ENCODE measurements around the gene KCNQ1. TPM values are rescaled to one million over a fixed set of nuclear protein-coding genes. Genes with fewer than 3 reads are reported as not detected.

The KCNQ1 gene
- polyA plus RNA-seq, 2 donors, result 0.31 to 0.52 TPM

- no peaks in the 10 kb centered on the region for H3K9me3 ChIP-seq (ENCODE audit: control insufficient read depth in 2 of 2, insufficient read depth in 1 of 2, low read depth in 1 of 2, low read length in 1 of 2)
- no peaks in the 10 kb centered on the region for H3K36me3 ChIP-seq (ENCODE audit: control insufficient read depth in 2 of 2, insufficient read depth in 2 of 2, low read length in 1 of 2)
- no peaks in the 10 kb centered on the region for H3K27me3 ChIP-seq (ENCODE audit: control insufficient read depth in 1 of 2, insufficient read depth in 2 of 2, low read length in 2 of 2)
- peak overlapping the region; percentile 57 to 79 for H3K27ac ChIP-seq (ENCODE audit: low read depth in 2 of 2, low read length in 1 of 2)
- 20 to 23% methylated on average over 36 to 49 of the region's 49 CpGs for WGBS, 2 donors
- peaks cover 0 to 15% of the 10 kb centered on the region in 2 donors for H3K4me1 ChIP-seq (ENCODE audit: control insufficient read depth in 2 of 2, insufficient read depth in 2 of 2, low read length in 1 of 2)
- H3K4me3 ChIP-seq (ENCODE audit: low read depth in 1 of 2, low read length in 2 of 2), result peak overlapping the region; percentile 34 to 69
These were observed 441.5 kb downstream of the KCNQ1 start for GRCh38 chr11:2886191-2886894.

- Histone ChIP-seq H3K36me3 (ENCODE audit: control insufficient read depth in 2 of 2, insufficient read depth in 2 of 2, low read length in 1 of 2) (no peaks in the 10 kb centered on the region), H3K9me3 (ENCODE audit: control insufficient read depth in 2 of 2, insufficient read depth in 1 of 2, low read depth in 1 of 2, low read length in 1 of 2) (no peaks in the 10 kb centered on the region), H3K4me3 (ENCODE audit: low read depth in 1 of 2, low read length in 2 of 2) (no peak overlapping the region), H3K27ac (ENCODE audit: low read depth in 2 of 2, low read length in 1 of 2) (peak overlapping the region in 1 of 2 donors; percentile 79), H3K4me1 (ENCODE audit: control insufficient read depth in 2 of 2, insufficient read depth in 2 of 2, low read length in 1 of 2) (peaks cover 0 to 18% of the 10 kb centered on the region in 2 donors), H3K27me3 (ENCODE audit: control insufficient read depth in 1 of 2, insufficient read depth in 2 of 2, low read length in 2 of 2) (no peaks in the 10 kb centered on the region)
- WGBS, 2 donors, result 83 to 86% methylated on average over 5 of the region's 5 CpGs
These were observed 442.1 kb downstream of the KCNQ1 start for GRCh38 chr11:2886936-2887335.

GRCh38 chr11:2887515-2888195 is 442.8 kb downstream of the KCNQ1 start:
- Histone ChIP-seq H3K9me3 (ENCODE audit: control insufficient read depth in 2 of 2, insufficient read depth in 1 of 2, low read depth in 1 of 2, low read length in 1 of 2) (no peaks in the 10 kb centered on the region), H3K27me3 (ENCODE audit: control insufficient read depth in 1 of 2, insufficient read depth in 2 of 2, low read length in 2 of 2) (no peaks in the 10 kb centered on the region), H3K4me3 (ENCODE audit: low read depth in 1 of 2, low read length in 2 of 2) (no peak overlapping the region), H3K36me3 (ENCODE audit: control insufficient read depth in 2 of 2, insufficient read depth in 2 of 2, low read length in 1 of 2) (no peaks in the 10 kb centered on the region), H3K27ac (ENCODE audit: low read depth in 2 of 2, low read length in 1 of 2) (peak overlapping the region in 1 of 2 donors; percentile 14), H3K4me1 (ENCODE audit: control insufficient read depth in 2 of 2, insufficient read depth in 2 of 2, low read length in 1 of 2) (peaks cover 0 to 22% of the 10 kb centered on the region in 2 donors)
- WGBS, 2 donors, result 68 to 70% methylated on average over 11 of the region's 11 CpGs

GRCh38 chr11:2888266-2888968 is 443.6 kb downstream of the KCNQ1 start:
- no peaks in the 10 kb centered on the region for H3K27me3 ChIP-seq (ENCODE audit: control insufficient read depth in 1 of 2, insufficient read depth in 2 of 2, low read length in 2 of 2)
- H3K9me3 ChIP-seq (ENCODE audit: control insufficient read depth in 2 of 2, insufficient read depth in 1 of 2, low read depth in 1 of 2, low read length in 1 of 2), result no peaks in the 10 kb centered on the region
- no peaks in the 10 kb centered on the region for H3K36me3 ChIP-seq (ENCODE audit: control insufficient read depth in 2 of 2, insufficient read depth in 2 of 2, low read length in 1 of 2)
- no peak overlapping the region for H3K4me3 ChIP-seq (ENCODE audit: low read depth in 1 of 2, low read length in 2 of 2)
- H3K4me1 ChIP-seq (ENCODE audit: control insufficient read depth in 2 of 2, insufficient read depth in 2 of 2, low read length in 1 of 2), result peaks cover 0 to 18% of the 10 kb centered on the region in 2 donors
- WGBS, 2 donors, result 26% methylated on average over 25 of the region's 25 CpGs
- no peak overlapping the region for H3K27ac ChIP-seq (ENCODE audit: low read depth in 2 of 2, low read length in 1 of 2)

- H3K27ac ChIP-seq (ENCODE audit: low read depth in 2 of 2, low read length in 1 of 2), result no peak overlapping the region
- no peaks in the 10 kb centered on the region for H3K27me3 ChIP-seq (ENCODE audit: control insufficient read depth in 1 of 2, insufficient read depth in 2 of 2, low read length in 2 of 2)
- WGBS, 2 donors, result 80 to 84% methylated on average over 16 of the region's 16 CpGs
- peaks cover 0 to 18% of the 10 kb centered on the region in 2 donors for H3K4me1 ChIP-seq (ENCODE audit: control insufficient read depth in 2 of 2, insufficient read depth in 2 of 2, low read length in 1 of 2)
- no peak overlapping the region for H3K4me3 ChIP-seq (ENCODE audit: low read depth in 1 of 2, low read length in 2 of 2)
- no peaks in the 10 kb centered on the region for H3K9me3 ChIP-seq (ENCODE audit: control insufficient read depth in 2 of 2, insufficient read depth in 1 of 2, low read depth in 1 of 2, low read length in 1 of 2)
- no peaks in the 10 kb centered on the region for H3K36me3 ChIP-seq (ENCODE audit: control insufficient read depth in 2 of 2, insufficient read depth in 2 of 2, low read length in 1 of 2)
These were observed 444.8 kb downstream of the KCNQ1 start for GRCh38 chr11:2889362-2890273.

- 45 to 55% methylated on average over 27 to 28 of the region's 28 CpGs for WGBS, 2 donors
- peaks cover 0 to 14% of the 10 kb centered on the region in 2 donors for H3K4me1 ChIP-seq (ENCODE audit: control insufficient read depth in 2 of 2, insufficient read depth in 2 of 2, low read length in 1 of 2)
These were observed 445.9 kb downstream of the KCNQ1 start for GRCh38 chr11:2890466-2891294.

GRCh38 chr11:2891326-2892214 is 446.8 kb downstream of the KCNQ1 start:
- Histone ChIP-seq H3K27me3 (ENCODE audit: control insufficient read depth in 1 of 2, insufficient read depth in 2 of 2, low read length in 2 of 2) (no peaks in the 10 kb centered on the region), H3K4me1 (ENCODE audit: control insufficient read depth in 2 of 2, insufficient read depth in 2 of 2, low read length in 1 of 2) (peaks cover 0 to 11% of the 10 kb centered on the region in 2 donors), H3K4me3 (ENCODE audit: low read depth in 1 of 2, low read length in 2 of 2) (peak overlapping the region in 1 of 2 donors; percentile 39), H3K36me3 (ENCODE audit: control insufficient read depth in 2 of 2, insufficient read depth in 2 of 2, low read length in 1 of 2) (no peaks in the 10 kb centered on the region), H3K9me3 (ENCODE audit: control insufficient read depth in 2 of 2, insufficient read depth in 1 of 2, low read depth in 1 of 2, low read length in 1 of 2) (no peaks in the 10 kb centered on the region), H3K27ac (ENCODE audit: low read depth in 2 of 2, low read length in 1 of 2) (peak overlapping the region in 1 of 2 donors; percentile 15)
- WGBS, 2 donors, result 32 to 35% methylated on average over 17 of the region's 17 CpGs

More at GRCh38 chr11:2890466-2891294, 445.9 kb downstream of the KCNQ1 start:
- Histone ChIP-seq H3K9me3 (ENCODE audit: control insufficient read depth in 2 of 2, insufficient read depth in 1 of 2, low read depth in 1 of 2, low read length in 1 of 2) (no peaks in the 10 kb centered on the region), H3K36me3 (ENCODE audit: control insufficient read depth in 2 of 2, insufficient read depth in 2 of 2, low read length in 1 of 2) (no peaks in the 10 kb centered on the region), H3K4me3 (ENCODE audit: low read depth in 1 of 2, low read length in 2 of 2) (no peak overlapping the region), H3K27ac (ENCODE audit: low read depth in 2 of 2, low read length in 1 of 2) (peak overlapping the region in 1 of 2 donors; percentile 15), H3K27me3 (ENCODE audit: control insufficient read depth in 1 of 2, insufficient read depth in 2 of 2, low read length in 2 of 2) (no peaks in the 10 kb centered on the region)

All from esophagus (tissue), 2 donors.